IMR-90 (cell line): ENCODE results near the gene PZP.

Source experiments
- CTCF ChIP-seq: conservative IDR thresholded peaks from 2 replicates; pipeline ENCODE4 v1.5.1; 2012; ENCODE audit warnings: mild to moderate bottlenecking, low read depth, low read length, improper control_type of control experiment
- MXI1 ChIP-seq: IDR thresholded peaks from 2 replicates; pipeline ENCODE4 v1.6.1; 2012; ENCODE audit warnings: low read depth, mild to moderate bottlenecking, low read length, moderate library complexity, borderline replicate concordance
- NFE2L2 ChIP-seq: fragments of 150-350 bp; IDR thresholded peaks from 2 replicates; pipeline ENCODE4 v1.6.1; 2016; ENCODE audit warnings: low read depth, mild to moderate bottlenecking, low read length
- POLR2A ChIP-seq: IDR thresholded peaks from 2 replicates; pipeline ENCODE4 v1.6.1; 2012; ENCODE audit warnings: mild to moderate bottlenecking, low read depth, low read length
- RAD21 ChIP-seq: IDR thresholded peaks from 2 replicates; pipeline ENCODE4 v1.6.1; 2012; ENCODE audit warnings: low read length, improper control_type of control experiment
- USF2 ChIP-seq: fragments of 150-350 bp; IDR thresholded peaks from 2 replicates; pipeline ENCODE4 v1.6.1; 2017; ENCODE audit warnings: mild to moderate bottlenecking, antibody characterized with exemption, low read length, low read depth

GRCh38 chr12:9109213-9109522 is 99.0 kb downstream of the PZP start:
- TF ChIP-seq CTCF (no peak), POLR2A (no peak), MXI1 (no peak), NFE2L2 (no peak), RAD21 (no peak), USF2 (no peak)
